Measurements from ENCODE around the gene SEC14L5. TPM values are rescaled to one million over a fixed set of nuclear protein-coding genes. Genes with fewer than 3 reads are reported as not detected.
A peak's percentile ranks its signal among the peaks of the same experiment; 100 is the strongest.

The SEC14L5 gene
- total and polyA plus RNA-seq, 10 donors: 0.06 to 0.94 (median 0.26) TPM; not detected in 1

DNA sequence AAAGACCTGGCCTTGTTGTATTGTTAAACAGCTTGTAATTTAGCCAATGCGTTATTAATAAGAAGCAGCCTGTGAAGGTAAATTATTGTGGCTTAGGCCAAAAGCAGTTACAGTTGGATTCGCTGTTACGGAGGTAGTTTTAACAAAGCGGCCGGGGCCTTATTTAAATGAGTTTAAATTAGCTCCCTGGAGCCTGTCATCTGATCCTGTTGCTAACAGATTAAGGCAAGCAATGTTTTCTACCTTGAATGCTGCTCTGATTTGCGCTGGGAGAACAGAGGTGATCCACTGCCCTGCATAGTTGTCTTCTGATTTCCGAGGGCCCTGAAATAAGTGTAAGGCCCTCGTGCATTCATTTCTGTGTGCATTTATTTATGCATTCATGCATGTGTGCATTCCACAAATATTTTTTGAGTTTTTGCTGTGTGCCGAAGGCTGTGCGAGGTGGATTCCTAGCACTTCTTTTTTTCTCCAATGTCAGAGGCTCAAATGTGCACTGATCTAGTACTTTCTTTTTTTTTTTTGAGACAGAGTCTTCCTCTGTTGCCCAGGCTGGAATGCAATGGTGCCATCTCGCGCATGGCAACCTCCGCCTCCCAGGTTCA is 10.9 kb downstream of the SEC14L5 start:
- Histone ChIP-seq H3K27me3 (replicated peaks in 1 of 7) (peaks cover 0 to 40% (median 6%) of the 10 kb centered on the region in 7 donors), H3K4me3 (no peak overlapping the region), H3K4me1 (no peaks in the 10 kb centered on the region), H3K9me3 (no peaks in the 10 kb centered on the region), H3K27ac (no peak overlapping the region), H3K36me3 (no peaks in the 10 kb centered on the region)
- DNase-seq: no peak
- TF ChIP-seq POLR2AphosphoS5 (IDR thresholded peaks at IDR 0.05): no peak
- TF ChIP-seq, protein P1, sequence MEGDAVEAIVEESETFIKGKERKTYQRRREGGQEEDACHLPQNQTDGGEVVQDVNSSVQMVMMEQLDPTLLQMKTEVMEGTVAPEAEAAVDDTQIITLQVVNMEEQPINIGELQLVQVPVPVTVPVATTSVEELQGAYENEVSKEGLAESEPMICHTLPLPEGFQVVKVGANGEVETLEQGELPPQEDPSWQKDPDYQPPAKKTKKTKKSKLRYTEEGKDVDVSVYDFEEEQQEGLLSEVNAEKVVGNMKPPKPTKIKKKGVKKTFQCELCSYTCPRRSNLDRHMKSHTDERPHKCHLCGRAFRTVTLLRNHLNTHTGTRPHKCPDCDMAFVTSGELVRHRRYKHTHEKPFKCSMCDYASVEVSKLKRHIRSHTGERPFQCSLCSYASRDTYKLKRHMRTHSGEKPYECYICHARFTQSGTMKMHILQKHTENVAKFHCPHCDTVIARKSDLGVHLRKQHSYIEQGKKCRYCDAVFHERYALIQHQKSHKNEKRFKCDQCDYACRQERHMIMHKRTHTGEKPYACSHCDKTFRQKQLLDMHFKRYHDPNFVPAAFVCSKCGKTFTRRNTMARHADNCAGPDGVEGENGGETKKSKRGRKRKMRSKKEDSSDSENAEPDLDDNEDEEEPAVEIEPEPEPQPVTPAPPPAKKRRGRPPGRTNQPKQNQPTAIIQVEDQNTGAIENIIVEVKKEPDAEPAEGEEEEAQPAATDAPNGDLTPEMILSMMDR (IDR thresholded peaks at IDR 0.05 in 8 of 11, conservative IDR thresholded peaks at IDR 0.05 in 3 of 11): no peak
- WGBS, 5 donors: 76 to 83% (median 80%) methylated on average over 13 of the region's 13 CpGs
- intact Hi-C loops (cut with DNase I; ENCODE audit: low total_unique reads): no loop called here

- no peak for DNase-seq
- intact Hi-C loops (cut with DNase I; ENCODE audit: low total_unique reads): no loop called here
- H3K4me3 ChIP-seq: no peak overlapping the region
These were observed 11.9 kb downstream of the SEC14L5 start for GRCh38 chr16:4970010-4970409.

DNA sequence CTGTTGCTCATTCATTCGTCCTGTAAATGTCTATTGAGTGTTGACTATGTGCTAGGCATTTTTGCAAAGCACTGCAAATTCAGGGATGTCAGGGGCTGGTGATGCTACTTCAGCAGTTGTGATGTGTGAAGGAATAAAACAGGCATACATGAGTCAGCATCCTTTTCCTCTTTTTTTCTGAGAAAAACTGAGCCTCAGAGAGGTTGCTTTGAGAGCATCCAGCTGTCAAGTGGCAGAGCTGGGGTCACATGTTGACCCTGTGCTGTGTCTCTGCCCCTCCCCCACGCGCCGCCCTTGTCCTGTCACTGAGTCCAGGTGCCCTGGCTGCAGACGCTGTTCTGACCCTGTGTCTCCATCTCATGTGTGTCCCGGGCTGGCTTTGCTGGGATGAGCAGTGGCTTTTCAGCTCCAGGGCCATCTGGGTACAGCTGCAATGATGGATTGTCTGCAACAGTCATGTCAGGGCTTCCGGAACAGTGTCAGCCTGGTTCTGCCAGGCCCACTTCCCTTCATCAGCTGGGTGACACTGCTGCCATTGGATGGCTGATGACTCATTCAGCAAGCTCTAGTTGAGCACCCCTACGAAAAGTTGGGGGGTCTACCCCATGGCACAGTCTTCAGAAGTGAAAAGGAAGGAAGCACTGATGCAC is 14.9 kb downstream of the SEC14L5 start:
- Histone ChIP-seq H3K4me3 (no peak overlapping the region), H3K27ac (no peak overlapping the region), H3K9me3 (peaks cover 0 to 10% (median 3%) of the 10 kb centered on the region in 8 donors), H3K36me3 (no peaks in the 10 kb centered on the region), H3K27me3 (replicated peaks in 1 of 7) (peaks cover 0 to 33% (median 6%) of the 10 kb centered on the region in 7 donors), H3K4me1 (peaks cover 0 to 8% (median 2%) of the 10 kb centered on the region in 6 donors)
- intact Hi-C loops (cut with DNase I; ENCODE audit: low total_unique reads): no loop called here
- WGBS, 5 donors: 38 to 60% (median 53%) methylated on average over 7 to 8 of the region's 8 CpGs
- no peak for DNase-seq
- TF ChIP-seq POLR2AphosphoS5 (IDR thresholded peaks at IDR 0.05): no peak

More at GRCh38 chr16:4970010-4970409, 11.9 kb downstream of the SEC14L5 start:
- TF ChIP-seq POLR2AphosphoS5 (IDR thresholded peaks at IDR 0.05): no peak
- TF ChIP-seq POLR2A (IDR thresholded peaks at IDR 0.05): no peak
- TF ChIP-seq, protein P1 (IDR thresholded peaks at IDR 0.05 in 8 of 11, conservative IDR thresholded peaks at IDR 0.05 in 3 of 11): no peak
- Histone ChIP-seq H3K9me3 (no peaks in the 10 kb centered on the region), H3K27me3 (replicated peaks in 1 of 7) (peaks cover 0 to 40% (median 6%) of the 10 kb centered on the region in 7 donors), H3K27ac (no peak overlapping the region), H3K4me1 (no peaks in the 10 kb centered on the region), H3K36me3 (no peaks in the 10 kb centered on the region)
- 50 to 59% (median 58%) methylated on average over 3 of the region's 3 CpGs for WGBS, 5 donors

DNA sequence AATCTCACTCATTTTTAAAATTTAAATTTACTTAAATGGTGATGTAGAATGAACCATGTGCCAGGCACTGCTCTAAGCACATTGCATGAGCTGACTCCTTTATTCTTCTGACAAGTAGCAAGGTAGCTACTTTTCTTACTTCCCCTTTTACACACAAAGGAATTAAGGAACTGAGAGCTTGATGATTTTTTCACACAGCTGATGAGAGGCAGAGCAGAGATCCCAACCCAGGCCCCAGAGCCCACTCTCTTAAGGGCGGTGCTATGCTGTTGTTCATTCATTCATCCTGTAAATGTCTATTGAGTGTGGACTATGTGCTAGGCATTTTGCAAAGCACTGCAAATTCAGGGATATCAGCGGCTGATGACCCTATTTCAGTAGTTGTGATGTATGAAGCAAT is 17.9 kb downstream of the SEC14L5 start:
- Histone ChIP-seq H3K36me3 (no peaks in the 10 kb centered on the region), H3K4me1 (peaks cover 0 to 8% (median 2%) of the 10 kb centered on the region in 6 donors), H3K27me3 (replicated peaks in 1 of 7) (peaks cover 0 to 12% (median under 1%) of the 10 kb centered on the region in 7 donors), H3K27ac (no peak overlapping the region), H3K9me3 (peaks cover 0 to 10% (median 3%) of the 10 kb centered on the region in 8 donors), H3K4me3 (no peak overlapping the region)
- TF ChIP-seq POLR2AphosphoS5 (IDR thresholded peaks at IDR 0.05) (no peak), POLR2A (IDR thresholded peaks at IDR 0.05) (no peak)
- TF ChIP-seq, protein P1 (IDR thresholded peaks at IDR 0.05 in 8 of 11, conservative IDR thresholded peaks at IDR 0.05 in 3 of 11): no peak
- DNase-seq: peak; percentile 49
- intact Hi-C loops (cut with DNase I; ENCODE audit: low total_unique reads): no loop called here
- 63 to 76% (median 67%) methylated on average over 2 of the region's 2 CpGs for WGBS, 5 donors

Data from spleen (tissue), 11 donors.